ENCODE data around the gene ANKRD16. TPM values are rescaled to one million over a fixed set of nuclear protein-coding genes. Genes with fewer than 3 reads are reported as not detected.

Gene ANKRD16
- total RNA-seq, 2 experiments from 2014 or later, result 7.5 to 7.8 TPM

DNA sequence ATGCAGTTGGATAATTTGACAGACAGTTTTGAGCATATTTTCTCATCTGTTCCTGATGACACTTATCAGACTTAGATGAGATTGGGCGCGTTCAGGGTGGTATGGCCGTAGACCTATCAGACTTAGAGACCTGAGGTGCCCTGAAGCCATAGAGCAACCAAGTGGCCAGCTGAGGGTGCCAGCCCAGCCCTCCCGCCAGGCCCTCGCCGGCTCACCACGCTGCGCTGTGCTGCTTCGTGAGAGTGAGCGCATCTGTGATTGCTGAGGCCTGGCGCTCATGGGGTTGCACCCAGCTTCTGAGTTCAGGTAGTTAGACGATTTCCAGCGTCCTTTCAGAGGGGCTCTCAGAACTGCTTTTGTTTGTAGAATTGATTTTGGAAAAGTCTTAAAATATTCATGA lies 10.6 kb upstream of the ANKRD16 start:
- Mint-ChIP-seq H3K9me3 (peaks cover 6% of the 10 kb centered on the region), H3K27me3 (no peaks in the 10 kb centered on the region), H3K27ac (no peak overlapping the region), H3K4me1 (ENCODE audit: low read depth) (peaks cover 23% of the 10 kb centered on the region), H3K36me3 (ENCODE audit: low read depth) (peaks cover 39% of the 10 kb centered on the region), H3K4me3 (no peak overlapping the region)
- CTCF ChIA-PET, result interaction anchor here (0.7 kb wide), 1 partner anchor 27 kb away, joined by 3 read pairs; no protein-coding TSS in a partner anchor
- POLR2A ChIA-PET, result interaction anchor here (0.7 kb wide), 1 partner anchor 109 kb away, joined by 3 read pairs; no protein-coding TSS in a partner anchor
- intact Hi-C loops (cut with micrococcal nuclease), result no loop called here
- ATAC-seq, result no peak
- DNase-seq, result no peak
- TF ChIP-seq, protein P1, sequence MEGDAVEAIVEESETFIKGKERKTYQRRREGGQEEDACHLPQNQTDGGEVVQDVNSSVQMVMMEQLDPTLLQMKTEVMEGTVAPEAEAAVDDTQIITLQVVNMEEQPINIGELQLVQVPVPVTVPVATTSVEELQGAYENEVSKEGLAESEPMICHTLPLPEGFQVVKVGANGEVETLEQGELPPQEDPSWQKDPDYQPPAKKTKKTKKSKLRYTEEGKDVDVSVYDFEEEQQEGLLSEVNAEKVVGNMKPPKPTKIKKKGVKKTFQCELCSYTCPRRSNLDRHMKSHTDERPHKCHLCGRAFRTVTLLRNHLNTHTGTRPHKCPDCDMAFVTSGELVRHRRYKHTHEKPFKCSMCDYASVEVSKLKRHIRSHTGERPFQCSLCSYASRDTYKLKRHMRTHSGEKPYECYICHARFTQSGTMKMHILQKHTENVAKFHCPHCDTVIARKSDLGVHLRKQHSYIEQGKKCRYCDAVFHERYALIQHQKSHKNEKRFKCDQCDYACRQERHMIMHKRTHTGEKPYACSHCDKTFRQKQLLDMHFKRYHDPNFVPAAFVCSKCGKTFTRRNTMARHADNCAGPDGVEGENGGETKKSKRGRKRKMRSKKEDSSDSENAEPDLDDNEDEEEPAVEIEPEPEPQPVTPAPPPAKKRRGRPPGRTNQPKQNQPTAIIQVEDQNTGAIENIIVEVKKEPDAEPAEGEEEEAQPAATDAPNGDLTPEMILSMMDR (IDR thresholded peaks at IDR 0.05), result no peak

DNA sequence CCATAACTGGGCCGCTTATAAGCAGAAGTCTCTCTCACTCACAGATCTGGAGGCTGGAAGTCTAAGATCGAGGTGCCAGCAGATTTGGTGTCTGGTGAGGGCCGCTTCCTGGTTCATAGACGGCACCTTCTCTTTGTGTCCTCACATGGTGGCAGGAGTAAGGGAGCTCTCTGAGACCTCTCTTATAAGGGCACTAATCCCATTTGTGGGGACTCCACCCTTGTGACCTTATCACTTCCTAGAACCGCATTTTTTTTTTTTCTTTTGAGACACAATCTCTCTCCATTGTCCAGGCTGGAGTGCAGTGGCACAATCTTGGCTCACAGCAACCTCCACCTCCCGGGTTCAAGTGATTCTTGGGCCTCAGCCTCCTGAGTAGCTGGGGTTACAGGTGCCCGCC lies 8.5 kb upstream of the ANKRD16 start:
- Mint-ChIP-seq H3K4me3 (no peak overlapping the region), H3K9me3 (peaks cover 6% of the 10 kb centered on the region), H3K27me3 (no peaks in the 10 kb centered on the region), H3K36me3 (ENCODE audit: low read depth) (peaks cover 40% of the 10 kb centered on the region), H3K4me1 (ENCODE audit: low read depth) (peaks cover 27% of the 10 kb centered on the region), H3K27ac (no peak overlapping the region)
- POLR2A ChIA-PET, result no interaction called here
- ATAC-seq, result no peak
- CTCF ChIA-PET, result no interaction called here
- no peak for DNase-seq
- intact Hi-C loops (cut with micrococcal nuclease), result no loop called here
- TF ChIP-seq, protein P1 (IDR thresholded peaks at IDR 0.05), result no peak

DNA sequence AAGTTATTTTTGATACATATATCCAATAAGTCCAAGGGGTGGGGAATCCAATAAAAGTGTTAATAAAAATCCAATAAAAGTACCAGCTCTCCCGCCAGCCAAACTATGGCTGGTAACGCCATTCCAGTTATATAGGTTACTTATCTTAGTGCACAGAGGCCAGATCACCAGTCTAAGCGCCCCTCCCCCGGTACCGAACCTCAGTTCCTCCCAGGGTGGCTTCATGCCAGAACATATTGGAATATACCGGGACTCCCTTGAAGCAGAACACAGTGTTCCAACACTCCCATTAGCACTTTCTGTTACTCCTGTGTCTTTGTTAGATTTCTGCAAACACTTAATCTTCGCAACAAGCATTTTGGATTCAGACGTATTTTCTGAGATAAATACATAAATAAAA lies 7.8 kb upstream of the ANKRD16 start:
- no peak overlapping the region for H3K4me3 Mint-ChIP-seq
- peaks cover 36% of the 10 kb centered on the region for H3K36me3 Mint-ChIP-seq (ENCODE audit: low read depth)
- intact Hi-C loops (cut with micrococcal nuclease), result no loop called here
- CTCF ChIA-PET, result no interaction called here
- TF ChIP-seq, protein P1 (IDR thresholded peaks at IDR 0.05), result no peak
- ATAC-seq (no peak), DNase-seq (no peak)
- H3K27ac Mint-ChIP-seq, result no peak overlapping the region
- peaks cover 30% of the 10 kb centered on the region for H3K4me1 Mint-ChIP-seq (ENCODE audit: low read depth)
- H3K9me3 Mint-ChIP-seq, result peaks cover 6% of the 10 kb centered on the region
- POLR2A ChIA-PET, result interaction anchor here (1.0 kb wide), 1 partner anchor 9 kb away, joined by 3 read pairs; no protein-coding TSS in a partner anchor
- H3K27me3 Mint-ChIP-seq, result no peaks in the 10 kb centered on the region

DNA sequence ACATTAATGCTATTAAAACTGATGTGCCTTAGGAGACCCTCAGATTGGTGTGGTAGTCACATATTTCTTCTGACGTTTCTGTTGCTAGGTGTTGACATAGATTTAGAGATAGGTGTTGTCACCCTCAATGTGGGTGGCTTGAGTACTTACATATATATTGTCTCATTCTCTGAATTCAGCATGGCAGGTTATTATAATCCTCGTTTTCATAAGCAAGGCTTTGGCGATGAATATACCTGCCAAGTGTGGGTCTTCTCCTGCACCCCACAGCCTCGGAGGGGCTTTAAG lies 7.3 kb upstream of the ANKRD16 start:
- H3K27ac Mint-ChIP-seq, result no peak overlapping the region
- POLR2A ChIA-PET, result interaction anchor here (1.0 kb wide), 1 partner anchor 8 kb away, joined by 3 read pairs; no protein-coding TSS in a partner anchor
- H3K36me3 Mint-ChIP-seq (ENCODE audit: low read depth), result peaks cover 33% of the 10 kb centered on the region
- intact Hi-C loops (cut with micrococcal nuclease), result no loop called here
- H3K27me3 Mint-ChIP-seq, result no peaks in the 10 kb centered on the region
- H3K4me1 Mint-ChIP-seq (ENCODE audit: low read depth), result peaks cover 33% of the 10 kb centered on the region
- H3K9me3 Mint-ChIP-seq, result peaks cover 6% of the 10 kb centered on the region
- ATAC-seq (no peak), DNase-seq (no peak)
- CTCF ChIA-PET, result no interaction called here
- H3K4me3 Mint-ChIP-seq, result no peak overlapping the region
- TF ChIP-seq, protein P1 (IDR thresholded peaks at IDR 0.05), result no peak

DNA sequence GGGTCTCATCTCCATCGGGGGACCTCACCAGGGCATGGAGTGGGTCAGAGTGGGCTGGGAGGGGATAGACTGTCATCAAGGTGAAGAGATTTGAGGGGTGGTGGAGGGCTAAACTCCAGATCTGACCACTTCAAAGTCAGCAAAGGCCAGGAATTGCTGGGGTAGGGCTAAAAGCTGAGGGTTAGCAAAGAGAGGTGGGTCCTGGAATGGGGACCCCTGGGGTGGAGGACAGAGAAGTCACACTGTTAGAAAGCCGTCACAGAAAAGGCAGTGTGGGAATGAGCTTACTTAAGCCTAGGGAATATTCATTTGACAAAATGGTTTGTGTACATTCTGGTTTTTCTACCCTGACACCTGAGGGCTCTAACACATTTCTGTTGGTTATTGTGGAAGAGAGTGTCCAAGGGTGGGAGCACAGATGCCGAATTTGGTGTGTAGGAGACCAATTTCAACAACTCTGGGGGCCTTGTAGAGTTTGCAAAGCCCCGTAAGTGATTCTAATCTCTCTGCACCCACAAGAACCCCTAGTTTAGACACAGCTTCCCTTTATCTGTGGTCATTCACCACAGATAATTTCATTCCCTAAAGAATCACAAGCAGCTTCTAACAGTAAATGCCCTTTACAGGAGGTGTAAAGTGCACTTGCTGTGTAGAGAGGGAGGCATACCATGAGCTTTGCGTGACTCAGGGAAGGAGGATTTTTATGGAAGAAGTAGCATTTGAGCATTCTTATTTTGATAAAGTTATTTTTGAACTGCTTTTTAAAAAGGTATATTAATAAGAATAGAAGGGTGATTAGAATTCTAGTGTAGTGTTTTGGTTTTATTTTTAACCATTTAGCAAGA lies 6.7 kb upstream of the ANKRD16 start:
- ATAC-seq (no peak), DNase-seq (no peak)
- Mint-ChIP-seq H3K36me3 (ENCODE audit: low read depth) (peaks cover 35% of the 10 kb centered on the region), H3K4me3 (no peak overlapping the region), H3K27me3 (no peaks in the 10 kb centered on the region), H3K27ac (peak overlapping the region; percentile 14), H3K4me1 (ENCODE audit: low read depth) (peaks cover 34% of the 10 kb centered on the region), H3K9me3 (peaks cover 6% of the 10 kb centered on the region)
- POLR2A ChIA-PET, result interaction anchor here (1.0 kb wide), 1 partner anchor 8 kb away, joined by 3 read pairs; no protein-coding TSS in a partner anchor
- intact Hi-C loops (cut with micrococcal nuclease), result no loop called here
- CTCF ChIA-PET, result no interaction called here
- TF ChIP-seq, protein P1 (IDR thresholded peaks at IDR 0.05), result no peak
